GM21723 (cell line): ENCODE measurements around the gene CAMKK1.

Experiments used
- ATAC-seq: cut with Tn5 transposase; IDR thresholded peaks from one replicate; pipeline ENCODE4 v1.9.1; 2021; ENCODE audit warnings: mild to moderate bottlenecking, moderate library complexity; ENCODE audit not compliant: unreplicated experiment

CAMKK1 gene

DNA sequence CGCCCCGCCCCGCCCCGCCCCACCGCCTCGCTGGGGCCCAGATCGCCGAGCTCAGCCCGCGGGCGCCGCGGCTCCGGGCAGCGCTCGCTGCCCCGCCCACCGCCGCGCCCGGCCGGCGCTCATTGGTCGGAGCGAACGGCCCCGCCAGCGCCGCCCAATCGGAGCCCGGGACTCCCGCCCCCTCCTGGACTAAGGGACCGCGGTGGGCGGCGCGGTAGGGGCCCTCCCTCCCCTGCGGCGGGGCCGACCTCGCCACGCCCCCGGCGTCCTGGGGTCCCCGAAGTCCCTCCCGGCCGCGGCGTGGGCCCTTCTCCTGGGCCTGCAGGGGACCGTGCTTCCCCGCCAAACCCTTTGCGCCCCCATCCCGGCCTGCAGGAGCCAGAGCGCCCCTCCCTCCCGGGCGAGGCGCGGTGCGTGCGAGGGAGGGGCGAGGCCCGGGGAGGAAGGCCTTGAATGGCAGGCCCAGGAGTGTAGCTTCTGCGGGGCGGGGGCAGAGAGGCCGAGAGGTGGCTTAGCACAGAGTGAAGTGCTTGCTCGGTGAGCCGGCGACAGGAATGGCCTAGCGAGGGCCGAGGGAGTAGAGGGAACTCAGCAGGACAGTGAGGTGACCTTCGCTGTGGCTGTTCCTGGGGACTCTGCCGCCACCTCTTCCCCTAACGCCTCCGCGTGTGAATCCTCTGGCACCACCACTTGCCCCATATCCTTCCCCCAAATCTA is at the start of gene CAMKK1:
CAMKK1 (minus strand) TSS at position 51 of the 717 bp plus-strand sequence. CDS start 7,366 bp downstream, outside the sequence.
- ATAC-seq = peak; percentile 85

DNA sequence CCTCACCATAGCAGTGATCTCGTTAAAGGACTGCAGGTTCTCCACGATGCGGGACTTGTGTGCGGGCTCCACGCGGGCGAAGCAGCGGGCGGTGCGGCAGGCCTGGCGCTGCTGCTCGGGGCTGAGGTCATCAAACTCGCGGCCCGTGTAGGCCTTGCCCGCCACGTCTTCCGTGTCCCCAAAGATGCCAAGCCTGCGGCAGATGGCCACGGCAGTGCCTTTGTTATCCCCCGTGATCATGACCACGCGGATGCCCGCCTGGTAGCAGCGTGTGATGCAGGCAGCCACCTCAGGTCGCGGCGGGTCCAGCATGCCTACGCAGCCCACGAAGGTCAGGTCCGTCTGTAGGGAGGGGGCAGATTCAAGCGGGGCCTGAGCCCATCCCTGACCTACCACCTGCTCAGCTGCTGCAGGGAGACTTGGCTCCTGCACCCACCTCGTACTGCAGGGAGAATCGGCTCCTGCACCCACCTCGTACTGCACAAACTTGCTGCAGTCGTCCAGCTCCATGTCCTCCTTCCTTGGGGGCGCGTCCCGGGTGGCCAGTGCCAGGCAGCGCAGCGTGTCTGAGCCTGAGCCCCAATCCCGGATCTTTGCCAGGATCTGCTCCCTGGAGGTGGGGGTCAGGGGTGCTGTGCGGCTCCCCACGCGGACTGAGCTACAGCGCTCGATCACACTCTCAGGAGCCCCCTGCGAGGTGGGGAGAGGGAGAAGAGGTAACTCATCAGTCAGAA is 48.3 kb upstream of the CAMKK1 start:
- no peak for ATAC-seq

- no peak for ATAC-seq
Observed at GRCh38 chr17:3937359-3937758, 44.5 kb upstream of the CAMKK1 start.

DNA sequence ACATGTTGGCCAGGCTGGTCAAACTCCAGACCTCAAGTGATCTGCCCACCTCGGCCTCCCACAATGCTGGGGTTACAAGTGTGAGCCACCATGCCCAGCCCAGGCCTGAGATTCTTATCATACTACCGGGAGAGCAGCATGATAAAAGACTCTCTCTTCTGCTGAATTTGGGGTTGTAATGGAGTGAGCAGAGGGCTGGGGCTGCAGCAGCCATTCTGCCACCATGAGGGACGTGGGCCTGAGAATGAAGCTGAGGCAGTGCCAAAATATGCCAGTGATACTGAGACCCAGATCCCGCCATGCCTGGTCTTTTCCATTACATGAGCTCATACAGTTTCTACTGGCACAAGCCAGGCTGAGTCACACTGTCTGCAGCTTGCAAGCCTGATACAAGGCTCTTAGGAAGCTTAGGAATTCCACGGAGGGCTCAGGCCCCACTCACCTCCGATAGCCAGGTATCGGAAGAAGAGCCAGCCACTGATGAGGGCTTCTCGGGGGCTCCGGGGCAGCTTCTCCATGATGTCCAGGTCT is 43.0 kb upstream of the CAMKK1 start:
- no peak for ATAC-seq

- ATAC-seq = no peak
Observed at GRCh38 chr17:3935140-3935542, 42.3 kb upstream of the CAMKK1 start.

DNA sequence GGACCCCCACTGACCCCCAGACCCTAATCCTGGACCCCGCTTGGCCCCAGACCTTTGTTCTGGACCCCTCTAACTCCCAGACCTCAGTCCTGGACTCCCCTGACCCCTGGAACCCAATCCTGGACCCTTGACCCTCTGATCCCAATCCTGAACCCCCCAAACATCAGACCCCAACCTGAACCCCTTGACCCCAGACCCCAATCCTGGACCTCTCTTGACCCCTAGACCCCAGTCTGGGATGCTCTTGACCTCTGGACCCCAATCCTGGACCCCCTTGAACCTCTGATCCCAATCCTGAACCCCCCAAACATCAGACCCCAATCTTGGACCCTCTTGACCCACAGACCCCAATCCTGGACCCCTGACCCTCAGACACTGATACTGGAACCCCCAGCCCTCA is 36.9 kb upstream of the CAMKK1 start:
- no peak for ATAC-seq

GRCh38 chr17:3929181-3929580 is 36.3 kb upstream of the CAMKK1 start:
- ATAC-seq = no peak

GRCh38 chr17:3928406-3928805 is 35.6 kb upstream of the CAMKK1 start:
- ATAC-seq = no peak

DNA sequence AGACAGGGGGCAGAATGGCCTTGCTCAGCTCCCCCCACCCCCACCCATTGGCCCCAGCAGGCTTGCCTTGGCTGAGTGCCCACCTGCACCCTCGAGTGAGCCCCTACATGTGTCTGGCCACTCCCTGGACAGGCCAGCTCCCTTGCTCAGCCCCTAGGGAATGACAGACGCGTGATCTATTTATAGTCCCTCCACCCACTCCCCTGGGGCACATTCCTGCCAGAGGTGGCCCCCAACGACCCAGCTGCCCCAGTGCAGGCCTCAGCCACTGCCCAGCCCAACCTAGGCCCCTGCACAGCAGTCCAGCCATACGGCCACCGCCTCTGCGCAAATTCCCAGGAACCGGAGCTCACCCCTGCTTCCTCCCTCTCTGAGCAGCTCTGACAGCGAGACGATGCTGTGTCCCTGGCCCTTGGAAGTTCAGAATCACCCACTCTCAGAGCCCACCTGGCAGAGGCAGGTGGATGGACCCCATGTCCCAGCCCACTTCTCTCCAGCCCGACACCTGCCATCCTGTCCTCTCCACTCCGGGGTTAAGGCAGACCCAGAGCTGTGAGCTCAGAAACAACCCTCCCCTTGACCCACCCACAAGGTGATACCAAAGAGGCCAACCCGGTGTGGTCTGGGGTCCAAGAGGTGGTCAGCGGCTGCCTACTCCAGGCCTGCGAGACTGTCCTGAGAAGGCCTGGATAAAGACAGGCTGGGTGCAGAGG is 34.9 kb upstream of the CAMKK1 start:
- no peak for ATAC-seq

DNA sequence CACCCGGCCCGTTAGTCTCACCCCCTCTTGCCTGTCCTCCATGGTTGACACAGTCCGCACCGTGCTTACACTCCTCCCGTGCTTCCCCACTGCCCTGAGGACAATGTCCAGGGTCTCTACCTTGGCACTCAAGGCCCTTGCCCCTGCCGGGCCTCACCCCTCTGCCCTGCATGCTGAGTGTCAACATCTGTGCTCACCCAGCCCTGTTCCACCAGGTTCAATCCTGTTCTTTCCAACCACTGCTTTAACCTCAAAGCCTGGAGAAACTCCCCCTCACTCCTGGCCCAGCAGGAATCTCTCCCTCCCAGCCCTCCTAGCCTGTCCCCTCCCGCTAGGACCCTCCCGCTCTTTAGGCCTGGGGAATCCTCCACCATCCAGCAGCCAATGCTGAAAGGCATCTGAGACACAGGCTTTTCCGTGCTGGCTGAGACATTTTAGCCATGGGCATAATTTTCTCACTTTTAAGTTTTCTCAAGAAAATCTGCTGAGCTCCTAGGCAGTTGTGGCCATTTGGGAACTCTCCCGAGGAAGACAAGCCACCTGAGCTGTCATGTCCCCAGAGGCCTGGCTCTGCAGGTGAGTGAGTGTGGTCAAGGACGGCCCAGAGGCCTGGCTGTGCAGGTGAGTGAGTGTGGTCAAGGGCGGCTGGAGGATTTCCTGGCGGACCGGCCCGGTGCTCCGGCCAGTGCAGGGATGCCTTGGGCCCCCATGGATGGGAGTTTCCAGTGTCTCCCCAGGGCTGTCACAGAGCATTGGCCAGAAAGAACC is 34.2 kb upstream of the CAMKK1 start:
- ATAC-seq = no peak

DNA sequence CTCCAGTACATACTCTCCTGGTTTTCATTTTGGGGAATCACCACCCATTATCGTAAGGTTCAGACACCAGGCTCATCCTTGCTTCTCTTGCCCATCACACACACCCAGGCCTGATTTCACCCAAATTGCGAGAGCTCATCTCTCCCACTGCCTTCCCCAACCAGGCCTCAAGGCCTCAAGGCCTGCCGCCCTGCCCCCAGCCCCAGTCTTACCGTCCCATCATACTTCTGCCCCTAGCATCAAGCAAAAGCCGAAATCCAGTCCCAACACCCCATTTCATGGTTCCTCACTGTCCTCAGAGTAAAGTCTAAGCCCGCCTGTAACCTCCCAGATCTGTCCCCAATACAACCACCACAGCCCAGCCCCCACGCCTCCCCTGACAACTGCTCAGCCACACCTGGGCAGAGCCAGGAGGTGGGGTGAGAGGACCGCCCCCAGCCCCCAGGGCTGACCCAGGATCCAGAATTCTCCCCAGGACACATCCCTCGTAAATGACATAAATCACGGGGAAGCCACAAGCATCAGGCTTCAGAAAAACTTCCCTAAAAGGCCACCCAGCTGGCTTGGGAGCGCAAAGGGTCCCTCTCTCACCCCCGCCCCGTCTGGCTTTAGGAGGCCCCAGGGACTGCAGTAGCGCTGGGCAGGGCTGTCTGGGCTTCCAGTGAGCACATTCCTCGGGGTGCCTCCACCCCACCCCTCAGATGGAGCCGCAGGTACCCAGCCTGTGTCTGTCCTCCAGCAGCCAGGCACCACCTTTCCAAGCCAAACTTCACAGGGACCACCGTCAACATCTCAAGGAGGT is 33.0 kb upstream of the CAMKK1 start:
- no peak for ATAC-seq

GRCh38 chr17:3924512-3925350 is 31.9 kb upstream of the CAMKK1 start:
- ATAC-seq = no peak

- no peak for ATAC-seq
Observed at GRCh38 chr17:3923466-3924190, 30.8 kb upstream of the CAMKK1 start.

GRCh38 chr17:3922765-3923164 is 29.9 kb upstream of the CAMKK1 start:
- no peak for ATAC-seq

DNA sequence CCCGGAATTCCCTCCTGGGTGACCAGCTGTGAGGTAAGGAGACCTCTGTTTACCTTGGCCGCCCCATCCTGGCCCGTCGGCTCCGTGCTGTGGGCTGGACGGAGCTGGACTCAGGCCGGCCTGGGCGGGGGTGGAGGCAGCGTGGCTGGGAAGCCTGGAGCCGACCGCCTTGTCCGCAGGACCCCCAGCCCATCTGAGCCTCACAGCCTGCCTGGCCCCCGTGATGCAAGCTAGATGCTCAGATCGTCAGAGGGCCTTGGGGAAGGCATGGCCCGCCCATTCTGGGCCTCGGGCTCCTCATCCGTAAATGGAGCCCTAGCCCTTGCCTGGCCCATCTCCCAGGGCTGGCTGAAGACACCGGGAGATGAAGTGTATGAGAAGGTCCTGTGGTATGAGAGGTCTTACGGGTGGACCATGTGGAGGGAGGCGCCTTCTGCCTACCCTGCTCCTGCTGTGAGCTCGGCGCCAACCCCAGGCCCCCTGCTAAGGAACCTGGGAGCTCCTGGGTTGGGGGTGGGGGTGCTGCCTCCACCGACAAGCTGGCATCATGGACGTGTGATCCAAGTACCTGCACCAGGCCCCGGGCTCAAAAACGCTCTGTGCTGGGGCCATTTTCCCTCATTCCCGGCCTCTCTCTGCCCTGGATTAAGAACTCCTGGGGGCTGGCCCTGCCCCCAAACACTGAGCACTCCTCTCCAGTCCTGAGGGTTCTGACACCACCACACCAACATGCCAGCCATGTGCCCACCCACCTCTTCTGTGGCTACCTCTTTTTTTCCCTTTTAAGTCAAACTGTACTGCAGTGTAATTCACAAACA is 28.9 kb upstream of the CAMKK1 start:
- ATAC-seq = no peak

DNA sequence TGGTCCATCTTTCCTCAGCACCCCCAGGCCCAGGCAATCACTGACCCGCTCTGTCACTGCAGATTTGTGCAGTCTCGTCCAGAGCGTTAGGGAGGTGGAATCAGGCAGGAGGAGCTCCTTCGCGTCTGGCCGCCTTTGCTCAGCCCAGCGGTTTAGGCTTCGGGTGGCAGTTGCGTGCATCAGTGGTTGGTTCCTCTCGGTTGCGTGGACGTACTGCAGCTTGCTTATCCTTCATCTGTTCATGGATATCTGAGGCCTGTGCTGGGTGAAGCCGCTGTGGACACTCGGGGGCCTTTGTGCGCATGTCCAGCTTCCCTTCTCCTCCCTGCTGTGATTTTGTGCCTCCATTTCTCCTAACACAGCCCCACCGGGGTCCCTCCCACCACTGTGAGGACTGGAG is 28.2 kb upstream of the CAMKK1 start:
- ATAC-seq = no peak

DNA sequence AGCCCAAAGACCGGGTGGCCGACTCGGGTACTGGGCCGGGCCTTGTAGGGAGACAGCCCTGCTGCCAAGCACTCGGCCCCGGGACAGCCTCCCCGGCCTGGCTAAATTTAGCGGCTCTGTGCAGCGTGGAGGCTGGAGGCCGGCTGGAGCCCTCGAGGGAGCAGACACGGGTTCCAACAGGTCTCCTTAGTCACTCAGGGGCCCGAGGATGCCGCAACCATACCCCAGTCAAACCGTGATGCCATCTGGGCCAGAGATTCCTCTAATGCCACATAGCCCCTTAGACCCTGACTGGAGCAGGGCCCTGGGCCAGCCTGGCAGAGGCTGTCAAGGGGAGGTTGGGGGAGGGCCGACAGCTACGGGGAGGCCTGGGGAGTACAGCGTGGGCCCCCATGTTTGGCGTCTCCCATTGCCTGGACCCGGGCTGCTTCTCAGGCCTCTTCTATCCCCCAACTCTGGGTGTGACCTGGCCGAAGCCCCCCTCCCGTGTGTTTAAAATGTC is 26.3 kb upstream of the CAMKK1 start:
- ATAC-seq = no peak
